Suprapubic skin (tissue), 4 donors: ENCODE data around the gene SFT2D1.

Experiments
- CTCF ChIP-seq, 2 donors: fragments of 200-600 bp in 1 of 2; fragments of 450-650 bp in 1 of 2; sonication (generic) in 1 of 2; IDR thresholded peaks; one replicate each; pipeline ENCODE4 v1.5.1; 2016 to 2019; ENCODE audit warnings: antibody characterized with exemption in 2 of 2, mild to moderate bottlenecking in 1 of 2, moderate library complexity in 1 of 2
- EP300 ChIP-seq: sonication (generic); formaldehyde crosslinking; IDR thresholded peaks from one replicate; pipeline ENCODE4 v1.6.1; 2017; ENCODE audit warnings: antibody characterized with exemption
- POLR2A ChIP-seq, 2 donors: fragments of 450-650 bp; IDR thresholded peaks; one replicate each; pipeline ENCODE4 v1.6.1; 2017; ENCODE audit warnings: antibody characterized with exemption in 2 of 2, mild to moderate bottlenecking in 2 of 2, moderate library complexity in 2 of 2
- POLR2AphosphoS5 ChIP-seq, 3 donors: sonication (generic); formaldehyde crosslinking; IDR thresholded peaks; one replicate each; pipeline ENCODE4 v1.6.1; 2017; ENCODE audit warnings: antibody characterized with exemption in 3 of 3

GRCh38 chr6:166317261-166318212 is 24.8 kb downstream of the SFT2D1 start:
- TF ChIP-seq CTCF (IDR thresholded peaks at IDR 0.05) (no peak), POLR2AphosphoS5 (IDR thresholded peaks at IDR 0.05) (no peak), POLR2A (IDR thresholded peaks at IDR 0.05) (no peak), EP300 (no peak)
